Ectodermal cell (in vitro differentiated cells): Measurements from ENCODE around the gene RALGAPA2.

Source experiments
- H3K27ac ChIP-seq: 2 replicates; pipeline ENCODE4 v1.7.0; 2013; ENCODE audit warnings: mild to moderate bottlenecking, low read depth, low read length; ENCODE audit not compliant: insufficient read depth, poor library complexity, severe bottlenecking
- H3K27me3 ChIP-seq: 2 replicates; pipeline ENCODE4 v1.7.0; 2013; ENCODE audit warnings: mild to moderate bottlenecking, low read length; ENCODE audit not compliant: insufficient read depth, control insufficient read depth, poor library complexity, severe bottlenecking
- H3K36me3 ChIP-seq: one replicate; pipeline ENCODE4 v1.7.0; 2013; ENCODE audit warnings: low read length; ENCODE audit not compliant: control insufficient read depth, insufficient read depth
- H3K4me1 ChIP-seq: one replicate; pipeline ENCODE4 v1.7.0; 2013; ENCODE audit warnings: low read length; ENCODE audit not compliant: control insufficient read depth, insufficient read depth
- H3K4me3 ChIP-seq: 2 replicates; pipeline ENCODE4 v1.7.0; 2013; ENCODE audit warnings: low read depth, low read length, control low read depth; ENCODE audit not compliant: insufficient read depth
- H3K9me3 ChIP-seq: 2 replicates; pipeline ENCODE4 v1.7.0; 2013; ENCODE audit warnings: mild to moderate bottlenecking, low read length, moderate library complexity; ENCODE audit not compliant: control insufficient read depth
- WGBS, 2 experiments: methylation state at CpG; one replicate each; pipeline ENCODE4 v1.1.7; 2013; ENCODE audit warnings: missing lambda C conversion rate in 2 of 2; 5-methylcytosine and 5-hydroxymethylcytosine counted together

Gene RALGAPA2

DNA sequence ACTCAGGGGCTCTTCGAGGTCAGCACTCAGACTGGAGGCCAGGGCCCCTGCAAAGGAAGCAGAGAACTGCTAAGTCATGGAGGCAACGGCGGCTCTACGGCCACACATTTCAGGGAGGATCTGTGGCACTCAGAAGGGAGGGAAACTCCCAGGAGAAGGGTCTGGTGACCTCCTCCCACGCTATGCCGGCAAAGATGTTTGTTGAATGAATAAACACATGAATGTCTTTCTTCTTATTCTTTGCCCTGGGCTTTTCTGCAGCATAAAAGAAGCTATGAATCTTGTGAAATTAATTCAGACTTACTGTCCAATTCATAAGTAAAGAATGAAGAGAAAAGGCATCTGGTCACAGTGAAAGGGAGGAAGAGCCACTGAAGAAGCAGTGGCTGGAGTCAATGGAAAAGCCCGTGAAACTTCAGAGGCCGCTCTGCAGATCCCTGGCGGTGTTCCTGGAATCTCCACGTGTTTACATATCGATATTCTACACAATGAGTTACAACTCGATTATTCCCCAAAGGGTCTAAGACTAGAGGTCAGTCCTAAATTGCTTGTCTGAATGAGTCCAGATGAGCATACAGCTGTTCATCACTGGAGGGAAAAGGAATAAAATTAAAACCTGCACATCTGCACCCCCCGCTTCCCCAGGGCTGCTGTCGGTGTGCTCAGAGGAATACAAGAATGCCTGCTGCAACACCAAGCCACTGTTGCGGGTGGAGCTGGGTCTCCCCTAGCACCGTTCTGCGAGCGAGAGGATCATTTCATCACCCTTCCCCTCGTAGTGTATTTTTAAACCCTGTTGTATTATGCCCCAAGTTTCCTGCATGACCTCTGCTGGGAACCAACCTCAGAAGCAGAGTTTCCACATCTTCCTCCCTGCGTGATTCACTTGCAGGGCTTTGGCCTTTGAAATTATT lies 319.0 kb downstream of the RALGAPA2 start:
- H3K27me3 ChIP-seq, result no peaks in the 10 kb centered on the region
- 94 to 95% methylated on average over 19 to 20 of the region's 20 CpGs for WGBS, 2 experiments
- H3K27ac ChIP-seq, result no peak overlapping the region
- no peak overlapping the region for H3K4me3 ChIP-seq
- peaks cover 20% of the 10 kb centered on the region for H3K4me1 ChIP-seq
- no peaks in the 10 kb centered on the region for H3K36me3 ChIP-seq
- no peaks in the 10 kb centered on the region for H3K9me3 ChIP-seq

DNA sequence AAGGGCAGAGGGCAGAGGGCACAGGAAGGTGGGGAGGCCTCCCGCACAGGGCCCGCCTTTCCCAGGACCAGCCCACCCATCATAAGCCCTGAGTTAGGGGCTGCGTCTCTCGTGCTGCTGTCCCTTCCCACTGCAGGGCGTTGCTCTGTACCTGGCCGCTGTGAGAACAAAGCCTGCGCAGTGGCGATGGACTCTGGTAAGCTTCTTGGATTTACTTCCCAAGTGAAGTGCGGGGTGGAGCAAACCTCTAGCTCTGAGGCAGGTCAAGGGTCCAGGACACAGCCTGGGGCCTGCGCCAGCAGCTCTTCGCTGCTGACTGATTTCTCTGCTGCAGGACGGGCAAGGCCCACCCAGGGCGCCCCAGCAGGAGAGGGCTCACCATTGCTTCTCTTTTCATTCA lies 320.7 kb downstream of the RALGAPA2 start:
- WGBS, 2 experiments, result 93 to 94% methylated on average over 13 of the region's 13 CpGs
- Histone ChIP-seq H3K27me3 (no peaks in the 10 kb centered on the region), H3K4me3 (no peak overlapping the region), H3K27ac (no peak overlapping the region), H3K4me1 (peaks cover 20% of the 10 kb centered on the region), H3K9me3 (no peaks in the 10 kb centered on the region), H3K36me3 (no peaks in the 10 kb centered on the region)

DNA sequence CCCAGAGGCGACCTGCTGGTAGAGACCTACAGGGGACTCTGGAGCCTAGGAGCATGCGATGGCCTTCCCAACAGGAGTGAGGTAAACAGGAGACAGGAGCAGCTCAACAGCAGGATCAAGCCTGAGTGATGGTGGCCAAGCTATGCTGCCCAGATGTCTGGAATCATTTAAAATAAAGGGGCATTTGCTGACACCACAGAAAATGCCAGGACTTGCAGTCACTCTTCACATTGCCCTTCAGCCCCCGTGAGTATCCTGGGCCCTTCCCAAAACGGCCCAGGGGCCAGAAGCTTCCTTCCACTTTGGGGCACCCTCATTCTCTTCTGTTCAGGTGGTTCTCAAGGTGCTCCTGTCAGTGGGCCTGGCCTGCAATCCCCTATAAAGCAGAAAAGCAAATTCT lies 321.3 kb downstream of the RALGAPA2 start:
- WGBS, 2 experiments, result 93 to 94% methylated on average over 4 of the region's 4 CpGs
- no peaks in the 10 kb centered on the region for H3K36me3 ChIP-seq
- H3K4me1 ChIP-seq, result peaks cover 15% of the 10 kb centered on the region
- H3K27ac ChIP-seq, result no peak overlapping the region
- H3K9me3 ChIP-seq, result no peaks in the 10 kb centered on the region
- no peak overlapping the region for H3K4me3 ChIP-seq
- no peaks in the 10 kb centered on the region for H3K27me3 ChIP-seq

DNA sequence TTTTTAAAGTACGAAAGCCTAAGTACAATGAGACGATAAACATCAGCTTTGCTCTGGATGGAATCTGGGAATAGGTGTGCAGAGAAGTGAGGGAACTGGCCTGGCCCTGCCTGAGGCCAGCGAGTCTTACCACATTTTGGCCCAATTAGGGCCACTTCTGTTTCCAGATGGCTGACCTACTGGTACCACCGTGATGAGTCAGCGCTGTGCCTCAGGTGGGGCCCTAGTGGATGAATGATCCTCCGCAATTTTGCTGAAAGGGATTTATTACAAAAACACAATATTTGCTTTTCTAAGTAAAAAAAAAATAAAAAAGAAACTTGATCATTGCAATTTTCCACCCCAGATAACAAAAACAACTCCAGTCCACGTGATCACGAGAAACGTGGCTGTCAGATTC lies 322.1 kb downstream of the RALGAPA2 start:
- WGBS, 2 experiments, result 95 to 96% methylated on average over 8 to 9 of the region's 9 CpGs
- Histone ChIP-seq H3K27ac (no peak overlapping the region), H3K27me3 (no peaks in the 10 kb centered on the region), H3K4me1 (peaks cover 8% of the 10 kb centered on the region), H3K9me3 (no peaks in the 10 kb centered on the region), H3K36me3 (no peaks in the 10 kb centered on the region), H3K4me3 (no peak overlapping the region)

DNA sequence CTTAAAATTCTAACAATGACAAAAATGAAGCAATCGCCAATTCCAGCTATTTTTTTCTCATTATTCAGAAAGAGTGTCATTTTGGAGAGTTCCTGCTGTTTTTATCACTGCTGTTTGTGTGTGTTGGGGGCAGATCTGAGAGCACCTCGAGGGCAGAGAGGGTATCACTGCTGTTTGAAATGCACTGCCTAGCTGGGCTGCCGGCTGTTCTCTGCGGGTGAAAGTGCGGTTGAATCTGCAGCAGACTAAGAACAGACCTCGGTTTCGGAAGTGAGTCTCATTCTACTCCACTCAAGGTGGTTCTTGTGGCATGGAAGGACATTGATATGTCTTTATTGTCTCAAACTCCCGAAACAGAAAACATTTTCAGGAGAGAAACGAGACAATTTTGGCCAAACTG lies 326.3 kb downstream of the RALGAPA2 start:
- Histone ChIP-seq H3K36me3 (no peaks in the 10 kb centered on the region), H3K27me3 (no peaks in the 10 kb centered on the region), H3K9me3 (no peaks in the 10 kb centered on the region), H3K27ac (no peak overlapping the region), H3K4me3 (no peak overlapping the region), H3K4me1 (no peaks in the 10 kb centered on the region)
- WGBS, 2 experiments, result 86 to 91% methylated on average over 9 of the region's 9 CpGs

DNA sequence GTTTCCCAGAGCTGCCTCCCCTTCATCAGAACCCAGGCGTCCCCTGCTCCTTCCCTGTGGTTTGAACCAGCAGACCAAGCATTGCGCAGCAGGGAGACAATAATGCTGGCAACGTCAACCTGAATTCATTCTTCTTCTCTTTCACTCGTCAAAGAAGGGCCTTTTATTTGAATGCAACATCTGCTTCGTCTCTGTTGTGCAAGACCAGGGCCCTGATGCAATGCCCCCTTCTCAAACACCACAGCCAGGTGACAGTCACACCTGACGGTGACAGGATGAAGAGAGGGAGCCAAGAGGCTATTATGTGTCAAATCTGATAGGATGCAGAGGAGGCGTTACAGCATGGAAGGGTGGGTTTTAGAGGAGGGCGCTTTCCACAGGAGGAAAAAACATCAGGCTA lies 336.6 kb downstream of the RALGAPA2 start:
- H3K4me3 ChIP-seq, result no peak overlapping the region
- H3K4me1 ChIP-seq, result no peaks in the 10 kb centered on the region
- no peak overlapping the region for H3K27ac ChIP-seq
- peaks cover 2% of the 10 kb centered on the region for H3K9me3 ChIP-seq
- peaks cover 54% of the 10 kb centered on the region for H3K27me3 ChIP-seq
- H3K36me3 ChIP-seq, result no peaks in the 10 kb centered on the region
- 86 to 88% methylated on average over 8 of the region's 8 CpGs for WGBS, 2 experiments

DNA sequence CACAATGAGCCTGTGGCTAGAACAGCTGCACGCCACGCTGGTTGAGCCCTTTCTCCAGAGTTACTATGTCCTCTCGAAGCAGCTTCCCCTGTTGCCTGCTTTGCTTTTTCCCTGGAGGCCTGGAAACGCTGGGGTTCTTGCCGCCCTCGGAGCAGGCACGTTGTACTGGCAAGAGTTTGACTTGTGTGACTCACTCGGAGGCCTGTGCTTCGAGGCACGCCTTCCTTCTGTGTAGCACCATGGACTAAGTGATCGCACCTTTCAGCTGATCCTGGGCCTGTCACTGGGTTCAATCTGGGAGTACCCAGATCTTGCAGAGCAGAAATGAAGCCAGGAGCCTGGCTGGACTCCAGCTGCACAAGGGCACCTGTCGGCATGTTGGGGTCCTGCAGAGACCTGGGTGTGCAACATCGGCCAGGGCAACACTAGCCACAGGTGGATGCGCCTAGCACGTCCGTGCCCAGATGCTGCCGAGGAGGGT lies 339.3 kb downstream of the RALGAPA2 start:
- 67 to 68% methylated on average over 17 of the region's 17 CpGs for WGBS, 2 experiments
- no peaks in the 10 kb centered on the region for H3K9me3 ChIP-seq
- H3K4me3 ChIP-seq, result no peak overlapping the region
- peaks cover 9% of the 10 kb centered on the region for H3K4me1 ChIP-seq
- H3K36me3 ChIP-seq, result no peaks in the 10 kb centered on the region
- H3K27me3 ChIP-seq, result peaks cover 81% of the 10 kb centered on the region
- H3K27ac ChIP-seq, result no peak overlapping the region

DNA sequence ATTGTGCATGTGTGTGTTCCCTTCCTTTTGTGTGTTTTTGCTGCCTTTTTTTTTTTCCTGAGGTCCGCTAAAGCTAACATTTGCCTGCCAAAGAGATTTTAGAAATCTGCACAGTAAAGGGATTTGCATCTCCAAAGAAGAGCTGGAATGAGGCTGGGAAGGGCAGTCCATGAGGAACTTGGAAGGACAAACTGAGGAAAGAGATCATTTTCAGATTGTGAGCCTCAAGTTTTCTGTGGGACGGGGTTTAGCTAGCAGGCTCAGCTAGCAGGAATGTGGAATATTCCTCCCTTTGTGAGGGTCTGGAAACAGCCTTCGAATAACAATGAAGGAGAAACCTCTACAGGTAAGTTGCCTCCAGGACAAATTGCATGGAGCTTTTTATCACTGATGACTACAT lies 340.8 kb downstream of the RALGAPA2 start:
- H3K36me3 ChIP-seq, result no peaks in the 10 kb centered on the region
- no peak overlapping the region for H3K27ac ChIP-seq
- peaks cover 96% of the 10 kb centered on the region for H3K27me3 ChIP-seq
- H3K4me1 ChIP-seq, result peaks cover 9% of the 10 kb centered on the region
- no peak overlapping the region for H3K4me3 ChIP-seq
- no peaks in the 10 kb centered on the region for H3K9me3 ChIP-seq
- WGBS, 2 experiments, result 4 to 5% methylated on average over 3 of the region's 3 CpGs

DNA sequence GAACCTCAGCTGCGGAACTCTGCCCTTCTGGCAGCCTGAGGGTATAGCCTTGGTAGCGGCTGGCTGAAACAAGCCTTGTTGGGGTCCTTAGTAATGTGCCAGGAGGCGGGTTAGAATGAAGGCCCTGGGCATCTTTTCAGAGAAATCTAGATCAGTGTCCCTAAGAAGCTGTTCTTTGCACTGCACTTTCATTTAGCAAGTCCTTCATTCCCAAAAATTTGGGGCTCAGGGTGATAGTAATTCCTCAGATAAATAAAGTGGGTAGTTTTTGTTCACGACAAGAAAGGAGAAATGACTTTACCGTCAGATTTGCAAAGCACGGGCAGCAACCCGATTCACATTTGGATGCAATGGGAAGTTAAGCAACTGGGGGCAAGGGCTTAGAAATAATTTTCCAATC lies 341.4 kb downstream of the RALGAPA2 start:
- no peaks in the 10 kb centered on the region for H3K9me3 ChIP-seq
- no peaks in the 10 kb centered on the region for H3K36me3 ChIP-seq
- H3K27ac ChIP-seq, result no peak overlapping the region
- 11 to 12% methylated on average over 7 of the region's 7 CpGs for WGBS, 2 experiments
- H3K4me1 ChIP-seq, result peaks cover 9% of the 10 kb centered on the region
- H3K27me3 ChIP-seq, result peaks cover 100% of the 10 kb centered on the region
- H3K4me3 ChIP-seq, result no peak overlapping the region

DNA sequence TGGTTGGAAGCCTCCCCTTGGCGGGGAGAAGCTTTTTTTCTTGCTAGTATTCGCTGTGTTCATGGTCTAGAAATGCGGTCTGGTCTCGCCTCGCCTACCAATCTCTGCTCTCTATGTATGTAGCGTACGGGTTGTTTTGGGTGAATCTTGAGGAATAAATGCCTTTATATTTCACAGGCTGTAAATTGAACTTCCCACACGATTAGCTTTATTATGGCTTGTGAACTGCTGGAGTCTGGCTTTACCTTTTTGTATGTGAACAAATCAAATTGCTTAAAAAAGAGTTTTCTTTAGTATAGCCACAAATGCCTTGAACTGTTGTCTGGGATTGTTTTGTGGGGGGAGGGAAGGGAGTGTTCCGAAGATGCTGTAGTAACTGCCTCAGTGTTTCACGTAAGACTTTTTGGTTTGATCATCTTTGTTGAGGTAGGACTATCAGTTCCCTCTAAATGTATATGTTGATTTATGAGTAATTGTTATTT lies 342.3 kb downstream of the RALGAPA2 start:
- H3K4me3 ChIP-seq, result peak overlapping the region; percentile 40
- H3K36me3 ChIP-seq, result no peaks in the 10 kb centered on the region
- H3K27me3 ChIP-seq, result peaks cover 100% of the 10 kb centered on the region
- no peaks in the 10 kb centered on the region for H3K9me3 ChIP-seq
- WGBS, 2 experiments, result 5 to 9% methylated on average over 10 of the region's 10 CpGs
- H3K27ac ChIP-seq, result no peak overlapping the region
- peaks cover 15% of the 10 kb centered on the region for H3K4me1 ChIP-seq
